Measurements from ENCODE around the gene CASP9.

Gene CASP9

GRCh38 chr1:15507278-15507677, 16.7 kb downstream of the CASP9 start:
- no peak overlapping the region for H3K4me3 ChIP-seq (ENCODE audit: low read depth, low read length)
- CTCF ChIA-PET, result no interaction called here
- TF ChIP-seq GLI4 (tag by site-specific recombination; IDR thresholded peaks at IDR 0.05) (no peak), KLF16 (tag by site-specific recombination; IDR thresholded peaks at IDR 0.05) (no peak), ZNF558 (tag by site-specific recombination; IDR thresholded peaks at IDR 0.05) (no peak), ZNF2 (tag by site-specific recombination; IDR thresholded peaks at IDR 0.05) (no peak), SP3 (tag by site-specific recombination; IDR thresholded peaks at IDR 0.05) (no peak), EGR2 (tag by site-specific recombination; IDR thresholded peaks at IDR 0.05; ENCODE audit: low read depth) (no peak), ZNF155 (tag by site-specific recombination; IDR thresholded peaks at IDR 0.05) (no peak)
- TF ChIP-seq, protein P1, sequence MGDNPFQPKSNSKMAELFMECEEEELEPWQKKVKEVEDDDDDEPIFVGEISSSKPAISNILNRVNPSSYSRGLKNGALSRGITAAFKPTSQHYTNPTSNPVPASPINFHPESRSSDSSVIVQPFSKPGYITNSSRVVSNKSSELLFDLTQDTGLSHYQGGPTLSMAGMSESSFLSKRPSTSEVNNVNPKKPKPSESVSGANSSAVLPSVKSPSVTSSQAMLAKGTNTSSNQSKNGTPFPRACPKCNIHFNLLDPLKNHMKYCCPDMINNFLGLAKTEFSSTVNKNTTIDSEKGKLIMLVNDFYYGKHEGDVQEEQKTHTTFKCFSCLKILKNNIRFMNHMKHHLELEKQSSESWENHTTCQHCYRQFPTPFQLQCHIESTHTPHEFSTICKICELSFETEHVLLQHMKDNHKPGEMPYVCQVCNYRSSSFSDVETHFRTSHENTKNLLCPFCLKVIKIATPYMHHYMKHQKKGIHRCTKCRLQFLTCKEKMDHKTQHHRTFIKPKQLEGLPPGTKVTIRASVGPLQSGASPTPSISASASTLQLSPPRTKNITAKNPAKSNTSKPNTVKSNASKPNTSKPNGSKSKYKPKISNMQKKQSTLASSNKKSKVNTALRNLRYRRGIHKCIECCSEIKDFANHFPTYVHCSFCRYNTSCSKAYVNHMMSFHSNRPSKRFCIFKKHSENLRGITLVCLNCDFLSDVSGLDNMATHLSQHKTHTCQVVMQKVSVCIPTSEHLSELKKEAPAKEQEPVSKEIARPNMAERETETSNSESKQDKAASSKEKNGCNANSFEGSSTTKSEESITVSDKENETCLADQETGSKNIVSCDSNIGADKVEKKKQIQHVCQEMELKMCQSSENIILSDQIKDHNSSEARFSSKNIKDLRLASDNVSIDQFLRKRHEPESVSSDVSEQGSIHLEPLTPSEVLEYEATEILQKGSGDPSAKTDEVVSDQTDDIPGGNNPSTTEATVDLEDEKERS (tag by site-specific recombination; IDR thresholded peaks at IDR 0.05), result no peak
- H3K27ac ChIP-seq (ENCODE audit: extremely low read depth, low read depth, low read length), result no peak overlapping the region
- H3K36me3 ChIP-seq (ENCODE audit: control insufficient read depth in 2 of 2, insufficient read depth in 1 of 2, low read length in 2 of 2), result peaks cover 0 to 62% of the 10 kb centered on the region in 2 experiments; a peak in 1 of 3 replicates
- H3K4me1 ChIP-seq (ENCODE audit: control insufficient read depth, insufficient read depth, low read length), result no peaks in the 10 kb centered on the region
- H3K9me3 ChIP-seq (ENCODE audit: control insufficient read depth, insufficient read depth, low read depth, low read length), result no peaks in the 10 kb centered on the region
- POLR2A ChIA-PET, result no interaction called here

DNA sequence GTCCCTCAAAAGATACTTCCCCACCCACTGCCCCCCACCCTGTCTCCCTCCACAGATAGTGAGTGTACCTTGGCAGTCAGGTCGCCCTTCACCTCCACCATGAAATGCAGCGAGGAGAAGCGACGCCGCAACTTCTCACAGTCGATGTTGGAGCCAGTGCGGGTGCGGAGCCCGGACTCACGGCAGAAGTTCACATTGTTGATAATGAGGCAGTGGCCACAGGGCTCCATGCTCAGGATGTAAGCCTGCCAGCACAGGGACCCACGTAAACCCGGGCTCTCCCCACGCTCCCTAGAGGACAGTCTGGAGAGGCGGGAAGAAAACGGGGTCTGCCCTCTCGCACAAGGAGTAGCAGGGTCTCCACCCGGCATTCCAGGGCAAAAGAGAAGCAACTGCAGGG, 17.2 kb downstream of the CASP9 start:
- ChIA-PET CTCF (interaction anchor here (0.8 kb wide), 1 partner anchor 8 kb away, joined by 3 read pairs; no protein-coding TSS in a partner anchor), POLR2A (no interaction called here)
- no peak overlapping the region for H3K4me3 ChIP-seq (ENCODE audit: low read depth, low read length)
- TF ChIP-seq ZNF548 (tag by site-specific recombination; IDR thresholded peaks at IDR 0.05) (no peak), ZNF596 (tag by site-specific recombination; IDR thresholded peaks at IDR 0.05) (no peak), ZIC2 (tag by site-specific recombination; IDR thresholded peaks at IDR 0.05) (no peak), ZNF530 (tag by site-specific recombination; IDR thresholded peaks at IDR 0.05; ENCODE audit: low read depth) (no peak), ZNF488 (tag by site-specific recombination; IDR thresholded peaks at IDR 0.05) (no peak), ZFHX2 (tag by site-specific recombination; conservative IDR thresholded peaks at IDR 0.05) (no peak), EGR2 (tag by site-specific recombination; IDR thresholded peaks at IDR 0.05; ENCODE audit: low read depth) (no peak), ZXDB (tag by site-specific recombination; IDR thresholded peaks at IDR 0.05) (no peak), ZNF501 (tag by site-specific recombination; IDR thresholded peaks at IDR 0.05) (no peak), ZNF600 (tag by site-specific recombination; IDR thresholded peaks at IDR 0.05) (no peak), ZNF555 (tag by site-specific recombination; conservative IDR thresholded peaks at IDR 0.05) (no peak), KLF16 (tag by site-specific recombination; IDR thresholded peaks at IDR 0.05) (no peak)
- no peak overlapping the region for H3K27ac ChIP-seq (ENCODE audit: extremely low read depth, low read depth, low read length)
- H3K36me3 ChIP-seq (ENCODE audit: control insufficient read depth in 2 of 2, insufficient read depth in 1 of 2, low read length in 2 of 2), result peaks cover 0 to 57% of the 10 kb centered on the region in 2 experiments; a peak in 1 of 3 replicates
- H3K4me1 ChIP-seq (ENCODE audit: control insufficient read depth, insufficient read depth, low read length), result no peaks in the 10 kb centered on the region
- H3K9me3 ChIP-seq (ENCODE audit: control insufficient read depth, insufficient read depth, low read depth, low read length), result no peaks in the 10 kb centered on the region

- POLR2A ChIA-PET, result no interaction called here
- CTCF ChIA-PET, result interaction anchor here (0.5 to 0.8 kb wide), 2 partner anchors 138 to 333 kb away, joined by 3 to 4 read pairs; no protein-coding TSS in a partner anchor
- Histone ChIP-seq H3K36me3 (ENCODE audit: control insufficient read depth in 2 of 2, insufficient read depth in 1 of 2, low read length in 2 of 2) (peaks cover 0 to 56% of the 10 kb centered on the region in 2 experiments; a peak in 1 of 3 replicates), H3K27ac (ENCODE audit: extremely low read depth, low read depth, low read length) (no peak overlapping the region), H3K4me3 (ENCODE audit: low read depth, low read length) (no peak overlapping the region), H3K9me3 (ENCODE audit: control insufficient read depth, insufficient read depth, low read depth, low read length) (no peaks in the 10 kb centered on the region), H3K4me1 (ENCODE audit: control insufficient read depth, insufficient read depth, low read length) (no peaks in the 10 kb centered on the region)
- no peak for TF ChIP-seq ZNF335 (tag by site-specific recombination; conservative IDR thresholded peaks at IDR 0.05)
- TF ChIP-seq PRDM4 (tag by site-specific recombination; IDR thresholded peaks at IDR 0.05), result no peak
These were observed 19.6 kb downstream of the CASP9 start for GRCh38 chr1:15504436-15504835.
